22Rv1 (cell line): ENCODE measurements around the gene ABCG4.

Experiments
- CTCF ChIP-seq: fragments of 450-650 bp; IDR thresholded peaks from 2 replicates; pipeline ENCODE4 v1.5.1; 2017; ENCODE audit warnings: mild to moderate bottlenecking
- ZFX ChIP-seq: fragments of 450-650 bp; IDR thresholded peaks from 2 replicates; pipeline ENCODE4 v1.6.1; 2017; ENCODE audit warnings: antibody characterized with exemption, borderline replicate concordance

DNA sequence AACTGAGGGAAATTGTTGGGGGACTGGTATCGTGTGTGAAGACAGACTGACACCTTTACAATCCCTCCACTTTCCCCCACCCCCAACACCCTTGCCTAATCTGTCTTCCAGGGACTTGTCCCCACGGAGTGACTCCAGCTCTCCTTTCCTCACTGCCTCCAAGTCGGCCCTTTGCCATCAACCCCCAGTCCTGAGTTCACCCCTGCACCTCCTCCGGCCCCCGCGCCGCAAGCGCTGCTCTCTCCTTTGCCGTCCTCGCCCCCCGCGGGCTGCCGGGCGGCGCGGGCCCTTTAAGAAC is 183 bp upstream of the ABCG4 start:
- TF ChIP-seq CTCF (no peak), ZFX (no peak)
